DOHH2 (cell line): ENCODE measurements around the gene SUCLG1.

ENCODE experiments used
- H3F3A ChIP-seq: fragments of 200-600 bp; sonication (generic), shearing (Covaris generic); 2 replicates; pipeline ENCODE4 v1.6.0; 2016; ENCODE audit warnings: antibody characterized with exemption, mild to moderate bottlenecking; ENCODE audit not compliant: control insufficient read depth, insufficient read depth
- H3K27ac ChIP-seq: fragments of 200-600 bp; sonication (generic); 2 replicates; pipeline ENCODE4 v1.5.1; 2014; ENCODE audit warnings: low read depth, mild to moderate bottlenecking, low read length, moderate library complexity
- H3K27me3 ChIP-seq: fragments of 200-600 bp; sonication (generic); 2 replicates; pipeline ENCODE4 v1.6.1; 2014; ENCODE audit warnings: mild to moderate bottlenecking, low read length, mixed read lengths; ENCODE audit not compliant: control insufficient read depth
- H3K36me3 ChIP-seq: fragments of 200-600 bp; sonication (generic); 2 replicates; pipeline ENCODE4 v1.6.1; 2014; ENCODE audit warnings: mild to moderate bottlenecking, low read length, moderate library complexity, mixed read lengths; ENCODE audit not compliant: control insufficient read depth
- H3K4me1 ChIP-seq: fragments of 200-600 bp; sonication (generic); 2 replicates; pipeline ENCODE4 v1.6.1; 2014; ENCODE audit warnings: mild to moderate bottlenecking, low read length, mixed read lengths; ENCODE audit not compliant: control insufficient read depth
- H3K4me2 ChIP-seq: fragments of 200-600 bp; sonication (generic); 2 replicates; pipeline ENCODE4 v1.6.0; 2014; ENCODE audit warnings: mild to moderate bottlenecking, low read length, moderate library complexity
- H3K4me3 ChIP-seq: fragments of 200-600 bp; sonication (generic); 2 replicates; pipeline ENCODE4 v1.5.1; 2014; ENCODE audit warnings: mild to moderate bottlenecking, low read length, mixed read lengths
- H3K79me2 ChIP-seq: fragments of 200-600 bp; sonication (generic); 2 replicates; pipeline ENCODE4 v1.6.1; 2014; ENCODE audit warnings: mild to moderate bottlenecking, low read length, mixed read lengths; ENCODE audit not compliant: control insufficient read depth
- H3K9me2 ChIP-seq: fragments of 200-600 bp; sonication (generic); replicated peaks from 2 replicates; pipeline ENCODE4 v1.6.1; 2014; ENCODE audit warnings: mild to moderate bottlenecking, low read length, mixed read lengths; ENCODE audit not compliant: control insufficient read depth
- H3K9me3 ChIP-seq: fragments of 200-600 bp; sonication (generic); 2 replicates; pipeline ENCODE4 v1.6.1; 2014; ENCODE audit warnings: antibody characterized with exemption, low read length, mixed read lengths; ENCODE audit not compliant: control insufficient read depth, insufficient read depth
- H4K20me1 ChIP-seq: fragments of 200-600 bp; sonication (generic); 2 replicates; pipeline ENCODE4 v1.6.0; 2014; ENCODE audit warnings: low read depth, mild to moderate bottlenecking, antibody characterized with exemption, low read length, moderate library complexity; ENCODE audit not compliant: control insufficient read depth, insufficient read depth
- EZH2phosphoT487 ChIP-seq: fragments of 200-600 bp; sonication (generic); IDR thresholded peaks from 2 replicates; pipeline ENCODE4 v1.6.1; 2017; ENCODE audit warnings: borderline replicate concordance, mild to moderate bottlenecking, antibody characterized with exemption, low read length, moderate library complexity, mixed read lengths
- TF ChIP-seq, protein P1 (sequence below): fragments of 200-600 bp; sonication (generic); IDR thresholded peaks from one replicate; pipeline ENCODE4 v1.5.1; 2014; ENCODE audit warnings: antibody characterized with exemption, mild to moderate bottlenecking, low read depth, low read length; ENCODE audit not compliant: poor library complexity, severe bottlenecking

SUCLG1 gene

DNA sequence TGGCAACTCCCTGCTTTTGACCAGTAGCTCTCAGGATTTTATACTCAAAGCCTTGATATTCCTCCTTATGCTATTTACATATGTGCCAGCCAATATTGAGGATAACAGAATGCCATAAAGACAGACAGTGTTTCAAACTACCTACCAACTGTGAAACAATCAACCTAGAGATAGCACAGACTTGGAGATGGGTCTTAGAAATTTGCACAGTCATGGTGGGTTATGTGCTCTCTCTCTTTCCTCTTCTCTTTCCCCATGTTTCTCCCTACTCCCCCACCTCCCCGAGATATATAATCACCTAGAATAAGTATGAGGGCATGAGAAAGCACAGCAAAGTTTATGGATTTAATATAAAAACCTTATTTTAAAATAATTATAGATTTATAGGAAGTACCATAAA is 24.2 kb upstream of the SUCLG1 start:
- H3F3A ChIP-seq: no peaks in the 10 kb centered on the region
- no peaks in the 10 kb centered on the region for H3K4me1 ChIP-seq
- H3K9me2 ChIP-seq: no peaks in the 10 kb centered on the region
- H3K79me2 ChIP-seq: no peaks in the 10 kb centered on the region
- no peaks in the 10 kb centered on the region for H3K27me3 ChIP-seq
- H4K20me1 ChIP-seq: no peaks in the 10 kb centered on the region
- no peaks in the 10 kb centered on the region for H3K36me3 ChIP-seq
- no peak overlapping the region for H3K27ac ChIP-seq
- no peaks in the 10 kb centered on the region for H3K9me3 ChIP-seq
- H3K4me2 ChIP-seq: no peak overlapping the region
- no peak overlapping the region for H3K4me3 ChIP-seq
- TF ChIP-seq, protein P1, sequence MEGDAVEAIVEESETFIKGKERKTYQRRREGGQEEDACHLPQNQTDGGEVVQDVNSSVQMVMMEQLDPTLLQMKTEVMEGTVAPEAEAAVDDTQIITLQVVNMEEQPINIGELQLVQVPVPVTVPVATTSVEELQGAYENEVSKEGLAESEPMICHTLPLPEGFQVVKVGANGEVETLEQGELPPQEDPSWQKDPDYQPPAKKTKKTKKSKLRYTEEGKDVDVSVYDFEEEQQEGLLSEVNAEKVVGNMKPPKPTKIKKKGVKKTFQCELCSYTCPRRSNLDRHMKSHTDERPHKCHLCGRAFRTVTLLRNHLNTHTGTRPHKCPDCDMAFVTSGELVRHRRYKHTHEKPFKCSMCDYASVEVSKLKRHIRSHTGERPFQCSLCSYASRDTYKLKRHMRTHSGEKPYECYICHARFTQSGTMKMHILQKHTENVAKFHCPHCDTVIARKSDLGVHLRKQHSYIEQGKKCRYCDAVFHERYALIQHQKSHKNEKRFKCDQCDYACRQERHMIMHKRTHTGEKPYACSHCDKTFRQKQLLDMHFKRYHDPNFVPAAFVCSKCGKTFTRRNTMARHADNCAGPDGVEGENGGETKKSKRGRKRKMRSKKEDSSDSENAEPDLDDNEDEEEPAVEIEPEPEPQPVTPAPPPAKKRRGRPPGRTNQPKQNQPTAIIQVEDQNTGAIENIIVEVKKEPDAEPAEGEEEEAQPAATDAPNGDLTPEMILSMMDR: no peak
- TF ChIP-seq EZH2phosphoT487: no peak

GRCh38 chr2:84482603-84483002 is 23.5 kb upstream of the SUCLG1 start:
- no peaks in the 10 kb centered on the region for H3K36me3 ChIP-seq
- H4K20me1 ChIP-seq: no peaks in the 10 kb centered on the region
- no peak overlapping the region for H3K4me3 ChIP-seq
- H3K9me2 ChIP-seq: no peaks in the 10 kb centered on the region
- TF ChIP-seq EZH2phosphoT487: no peak
- TF ChIP-seq, protein P1: no peak
- no peak overlapping the region for H3K4me2 ChIP-seq
- no peak overlapping the region for H3K27ac ChIP-seq
- H3K9me3 ChIP-seq: no peaks in the 10 kb centered on the region
- H3K79me2 ChIP-seq: no peaks in the 10 kb centered on the region
- H3K4me1 ChIP-seq: no peaks in the 10 kb centered on the region
- no peaks in the 10 kb centered on the region for H3K27me3 ChIP-seq
- H3F3A ChIP-seq: no peaks in the 10 kb centered on the region

DNA sequence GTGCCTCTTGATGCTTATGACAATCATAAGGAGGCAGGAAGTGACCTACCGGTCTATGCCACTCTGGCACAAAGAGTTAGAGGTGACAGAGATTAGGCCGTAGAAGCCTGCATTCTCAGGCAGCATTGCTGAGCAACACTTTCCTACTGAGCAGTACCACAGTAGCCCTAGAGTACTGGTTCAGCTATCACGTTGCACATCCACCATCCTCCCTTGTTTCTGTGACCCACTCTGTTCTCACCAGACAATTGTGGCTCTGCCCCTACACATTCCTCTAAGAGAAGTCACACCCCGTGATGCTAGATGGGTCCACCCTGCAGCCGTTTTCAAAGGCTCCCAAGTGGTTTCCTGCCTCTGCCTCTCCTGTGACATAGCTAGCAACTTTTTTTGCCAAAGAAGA is 22.6 kb upstream of the SUCLG1 start:
- Histone ChIP-seq H3K79me2 (no peaks in the 10 kb centered on the region), H3F3A (no peaks in the 10 kb centered on the region), H3K27ac (no peak overlapping the region), H3K9me3 (peaks cover 4% of the 10 kb centered on the region), H3K36me3 (no peaks in the 10 kb centered on the region), H4K20me1 (no peaks in the 10 kb centered on the region), H3K4me3 (no peak overlapping the region), H3K9me2 (no peaks in the 10 kb centered on the region), H3K4me2 (no peak overlapping the region), H3K4me1 (no peaks in the 10 kb centered on the region), H3K27me3 (no peaks in the 10 kb centered on the region)
- no peak for TF ChIP-seq EZH2phosphoT487
- TF ChIP-seq, protein P1: no peak

DNA sequence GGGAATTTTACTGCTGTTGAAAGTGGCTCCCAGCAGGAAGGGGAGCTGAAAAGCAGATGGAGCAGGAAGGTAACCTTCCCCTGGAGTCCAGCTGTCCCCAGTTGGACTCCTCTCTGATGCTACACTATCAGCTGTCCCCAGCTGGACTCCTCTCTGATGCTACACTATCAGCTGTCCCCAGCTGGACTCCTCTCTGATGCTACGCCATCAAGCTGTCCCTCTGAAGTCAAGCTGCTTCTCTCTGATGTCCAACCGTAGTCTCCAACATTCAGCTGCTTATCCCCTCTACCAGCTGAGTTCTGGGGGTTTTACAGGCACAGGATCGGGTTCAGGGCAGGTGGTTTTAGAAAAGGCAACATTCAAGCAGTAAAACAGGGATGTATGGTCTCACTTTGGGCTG is 19.8 kb upstream of the SUCLG1 start:
- Histone ChIP-seq H3K9me3 (peaks cover 5% of the 10 kb centered on the region), H3K4me3 (no peak overlapping the region), H3F3A (no peaks in the 10 kb centered on the region), H3K27ac (no peak overlapping the region), H4K20me1 (no peaks in the 10 kb centered on the region), H3K4me1 (no peaks in the 10 kb centered on the region), H3K27me3 (no peaks in the 10 kb centered on the region), H3K79me2 (no peaks in the 10 kb centered on the region), H3K4me2 (no peak overlapping the region), H3K36me3 (no peaks in the 10 kb centered on the region), H3K9me2 (no peaks in the 10 kb centered on the region)
- TF ChIP-seq, protein P1: no peak
- no peak for TF ChIP-seq EZH2phosphoT487
